Stimulated activated CD8-positive, alpha-beta memory T cell treated with anti-CD3 and anti-CD28 coated beads, Interleukin-4, amount 100 ng/mL, for 4 hours (primary cell): ENCODE results near the gene ADRA2B.

Experiments used
- DNase-seq, 2 donors: peaks; one replicate each; pipeline ENCODE4 v3.0.0-alpha.2; 2020; ENCODE audit warnings: low read depth in 2 of 2, low spot score in 1 of 2

ADRA2B gene

DNA sequence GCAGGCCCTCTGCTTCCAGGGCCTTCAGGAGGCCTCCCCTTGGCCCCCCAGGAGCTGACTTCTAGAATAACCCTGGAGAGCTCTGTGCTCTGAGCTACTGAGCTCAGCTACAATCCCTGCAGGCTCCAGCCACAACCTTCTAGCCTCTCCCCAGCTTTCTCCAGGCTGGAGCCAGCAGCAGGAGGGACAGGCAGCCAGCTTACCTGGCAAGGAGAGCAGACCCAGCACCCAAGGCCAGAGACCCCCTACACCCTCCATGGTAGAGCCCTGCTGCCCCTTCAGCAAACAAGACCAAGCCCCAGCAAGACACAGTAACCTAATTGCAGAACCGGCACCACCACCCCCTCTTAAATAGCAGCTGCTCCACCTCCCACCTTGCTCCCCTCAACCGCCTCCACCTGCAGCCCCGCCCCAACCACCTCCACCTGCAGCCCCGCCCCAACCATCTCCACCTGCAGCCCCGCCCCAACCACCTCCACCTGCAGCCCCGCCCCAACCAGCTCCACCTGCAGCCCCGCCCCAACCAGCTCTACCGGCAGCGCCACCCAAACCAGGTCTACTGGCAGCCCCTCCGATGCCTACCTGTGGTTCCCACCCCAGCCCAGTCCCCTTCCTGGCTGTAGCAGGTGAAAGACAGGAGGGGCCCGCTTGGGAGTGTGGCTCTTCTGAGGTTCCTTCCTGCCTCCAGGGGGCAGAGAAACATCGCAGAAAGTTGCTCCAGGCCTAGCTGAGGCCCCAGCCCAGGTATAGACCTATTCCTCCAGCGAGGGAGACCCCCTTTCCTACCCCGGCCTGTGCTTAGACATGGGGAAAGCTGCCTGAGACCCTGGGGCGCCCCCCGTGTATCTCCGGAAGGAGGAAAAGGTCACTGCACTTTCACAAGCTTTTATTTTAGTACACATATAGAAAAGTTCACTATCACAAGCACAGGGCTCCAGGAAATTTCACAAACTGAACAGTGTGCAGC is 22.1 kb upstream of the ADRA2B start, which contains the start of gene ASTL:
ASTL (minus strand) TSS at position 324 of the 967 bp plus-strand sequence; CDS start at position 258, 66 bp downstream.
- no peak for DNase-seq

DNA sequence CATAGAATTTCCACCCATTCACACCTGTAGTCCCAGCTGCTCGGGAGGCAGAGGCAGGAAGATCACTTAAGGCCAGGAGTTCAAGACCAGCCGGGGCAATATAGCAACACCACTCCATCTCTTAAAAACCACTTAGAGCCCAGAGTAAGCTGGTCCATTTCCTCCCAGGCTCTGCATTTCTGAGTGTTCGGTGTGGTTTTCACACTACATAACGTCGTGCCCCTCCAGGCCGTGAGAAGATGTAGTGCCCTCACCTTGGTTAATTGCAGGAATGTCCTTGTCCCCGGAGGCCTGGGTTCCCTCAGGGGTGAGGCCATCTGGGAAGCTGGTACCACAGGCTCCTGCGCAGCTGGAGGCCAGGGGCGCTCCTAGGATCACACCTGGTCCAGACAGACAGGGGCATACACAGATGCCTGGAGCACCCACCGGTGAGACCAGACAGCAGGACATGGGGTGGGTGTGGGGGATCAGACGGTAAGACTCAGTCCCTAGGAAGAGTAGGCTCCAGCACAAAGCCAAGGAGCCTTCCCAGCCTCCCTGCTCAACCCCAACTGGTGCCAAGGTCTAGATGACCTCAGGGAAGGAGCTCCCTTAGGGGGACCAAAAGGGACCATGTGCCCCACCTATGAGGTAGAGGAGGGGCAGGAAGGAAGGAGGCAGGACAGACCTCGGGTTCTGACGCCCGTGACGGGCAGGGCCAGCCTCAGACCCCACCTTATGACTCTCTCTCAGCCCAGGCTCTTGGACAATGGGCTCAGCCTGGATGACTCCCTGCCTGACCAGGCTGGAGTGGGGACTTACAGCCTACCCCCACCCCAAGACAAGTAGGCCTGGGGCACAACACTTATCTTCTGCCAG is 21.2 kb upstream of the ADRA2B start:
- DNase-seq: no peak

DNA sequence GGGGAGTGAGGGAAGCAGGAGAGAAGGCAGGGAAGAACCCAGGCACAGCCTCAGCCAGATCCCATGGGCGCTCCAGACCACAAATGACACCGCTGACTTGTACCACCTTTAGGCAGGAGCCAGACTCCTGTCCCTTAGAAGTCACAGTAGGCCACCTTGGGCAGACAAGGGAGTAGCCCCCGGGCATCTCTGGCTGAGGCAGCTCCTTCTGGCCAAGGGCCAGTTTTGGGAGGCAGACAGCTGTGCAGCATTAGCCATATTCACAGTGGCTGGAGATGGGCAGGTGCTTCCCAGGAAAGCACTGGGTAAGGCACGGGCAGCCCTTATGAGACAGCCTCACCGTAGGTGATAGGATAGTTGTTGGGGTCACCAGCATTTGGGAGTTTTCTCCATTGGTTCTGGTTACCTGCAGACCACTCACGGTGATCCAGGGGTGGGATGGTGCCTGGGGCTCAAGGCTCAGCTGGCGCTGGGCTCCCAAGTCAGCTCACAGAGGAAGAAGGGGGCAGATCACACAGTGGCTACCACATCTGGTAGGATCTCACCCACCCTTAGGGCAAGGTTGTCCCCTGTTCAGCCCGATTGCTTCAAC is 19.9 kb upstream of the ADRA2B start:
- no peak for DNase-seq

DNA sequence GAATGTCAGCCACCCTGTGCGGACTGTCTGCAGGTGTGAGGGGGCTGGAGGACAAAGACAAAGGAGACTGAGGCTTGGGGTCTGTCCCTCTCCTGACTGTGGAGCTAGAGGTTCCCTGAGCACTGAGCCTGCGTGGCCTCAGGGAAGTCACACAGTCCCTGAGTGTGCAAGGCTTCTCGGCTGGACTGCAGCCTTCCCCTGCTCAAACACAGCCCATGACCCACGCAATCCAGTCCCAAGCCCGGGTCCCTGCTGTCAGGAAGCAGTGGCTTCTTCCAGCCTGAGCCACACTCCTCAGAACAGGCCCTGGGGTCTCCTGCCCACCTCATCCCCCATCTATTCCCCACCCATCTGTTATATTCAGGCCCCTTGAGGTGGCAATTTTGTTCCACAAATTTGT is 19.2 kb upstream of the ADRA2B start:
- no peak for DNase-seq

DNA sequence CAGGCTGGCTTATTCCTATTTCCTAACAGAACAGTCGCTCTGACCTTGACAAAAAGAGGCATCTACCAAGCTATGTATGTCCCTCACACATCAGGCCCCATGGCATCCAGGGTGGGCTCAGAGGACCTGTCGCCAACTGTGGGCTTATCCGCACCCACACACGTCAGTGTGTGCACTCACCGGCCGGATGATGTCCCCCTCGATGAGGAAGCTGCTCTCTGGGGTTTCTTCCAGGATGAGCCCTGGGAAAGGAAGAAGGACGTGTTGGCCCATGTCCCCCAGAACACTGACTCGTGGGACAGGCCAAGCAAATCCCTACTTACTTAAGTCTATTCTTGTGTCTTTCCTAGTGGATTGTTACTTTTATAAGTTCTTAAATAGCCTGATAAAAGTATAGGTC is 18.8 kb upstream of the ADRA2B start:
- DNase-seq: no peak

DNA sequence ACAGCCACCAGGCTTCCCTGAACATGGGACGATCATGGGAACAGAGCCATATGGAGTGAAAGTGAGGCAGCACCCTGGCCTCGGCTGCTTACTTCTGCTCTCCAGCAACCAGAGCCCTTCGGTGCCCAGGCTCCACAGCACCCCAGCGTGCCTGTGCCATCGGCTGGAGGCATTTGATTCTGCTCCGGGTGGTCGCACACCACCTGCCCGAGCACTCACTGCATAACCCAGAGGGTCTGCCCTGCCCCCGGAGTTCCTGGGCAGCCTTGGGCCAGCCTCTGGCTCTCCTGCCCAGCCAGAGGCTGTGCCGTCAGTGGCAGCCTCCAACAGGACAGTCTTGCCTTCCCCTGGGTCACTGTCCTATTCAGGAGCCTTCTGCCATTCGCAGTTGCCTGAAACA is 18.1 kb upstream of the ADRA2B start:
- no peak for DNase-seq

- DNase-seq: no peak
Measured at GRCh38 chr2:96131813-96132745, 15.7 kb upstream of the ADRA2B start.

DNA sequence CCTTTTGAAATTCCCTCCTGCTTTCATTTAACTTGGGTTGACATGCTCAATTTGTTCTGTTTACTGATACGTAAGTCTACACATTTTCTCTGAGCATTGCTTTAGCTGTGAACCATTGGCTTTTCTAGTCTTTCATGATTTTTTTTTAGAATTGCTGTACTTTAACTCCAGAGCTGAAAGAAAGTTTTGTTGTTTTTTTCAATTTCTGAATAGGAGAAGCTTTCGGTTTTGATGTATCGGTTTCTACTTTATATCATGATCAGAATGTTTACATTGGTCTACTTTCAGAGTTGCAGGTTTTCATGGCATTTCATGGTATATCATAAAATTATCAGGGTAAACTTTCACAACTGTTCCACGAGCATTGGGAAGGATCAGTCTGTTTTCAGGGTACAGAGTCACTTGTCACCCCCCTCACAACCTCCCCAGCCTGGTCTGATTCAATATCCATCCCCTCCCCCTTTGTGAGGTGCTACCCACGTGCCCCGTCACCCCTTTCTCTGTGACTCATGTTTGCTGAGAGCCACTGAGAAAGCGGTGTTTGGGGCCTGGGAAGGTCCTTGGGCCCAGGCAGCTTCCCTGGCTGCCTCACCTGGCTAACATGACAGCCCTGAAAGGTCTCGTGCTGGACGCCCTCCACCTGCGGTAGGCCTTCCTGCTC is 14.9 kb upstream of the ADRA2B start:
- DNase-seq: no peak

DNA sequence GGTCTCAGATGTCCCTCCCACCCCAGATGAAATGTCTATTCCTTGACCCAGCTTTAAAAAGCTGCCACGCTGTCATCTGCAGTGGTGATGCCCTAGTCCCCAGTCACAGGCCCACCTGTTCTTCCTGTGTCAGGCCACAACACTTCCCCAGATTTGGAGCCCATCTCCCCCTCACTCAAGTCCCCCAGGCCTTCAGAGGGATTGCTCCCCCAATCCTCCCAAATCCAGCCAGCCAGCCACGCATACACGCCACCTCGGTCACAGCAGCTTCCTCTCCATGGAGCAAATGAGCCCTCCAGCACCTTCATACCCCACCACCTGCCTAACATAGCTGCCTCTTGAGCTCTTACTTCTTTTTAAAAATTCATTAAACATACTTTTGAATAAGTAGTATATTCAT is 14.1 kb upstream of the ADRA2B start:
- no peak for DNase-seq

GRCh38 chr2:96129528-96130120 is 13.3 kb upstream of the ADRA2B start:
- DNase-seq: no peak

- no peak for DNase-seq
Measured at GRCh38 chr2:96128456-96128855, 12.1 kb upstream of the ADRA2B start.

DNA sequence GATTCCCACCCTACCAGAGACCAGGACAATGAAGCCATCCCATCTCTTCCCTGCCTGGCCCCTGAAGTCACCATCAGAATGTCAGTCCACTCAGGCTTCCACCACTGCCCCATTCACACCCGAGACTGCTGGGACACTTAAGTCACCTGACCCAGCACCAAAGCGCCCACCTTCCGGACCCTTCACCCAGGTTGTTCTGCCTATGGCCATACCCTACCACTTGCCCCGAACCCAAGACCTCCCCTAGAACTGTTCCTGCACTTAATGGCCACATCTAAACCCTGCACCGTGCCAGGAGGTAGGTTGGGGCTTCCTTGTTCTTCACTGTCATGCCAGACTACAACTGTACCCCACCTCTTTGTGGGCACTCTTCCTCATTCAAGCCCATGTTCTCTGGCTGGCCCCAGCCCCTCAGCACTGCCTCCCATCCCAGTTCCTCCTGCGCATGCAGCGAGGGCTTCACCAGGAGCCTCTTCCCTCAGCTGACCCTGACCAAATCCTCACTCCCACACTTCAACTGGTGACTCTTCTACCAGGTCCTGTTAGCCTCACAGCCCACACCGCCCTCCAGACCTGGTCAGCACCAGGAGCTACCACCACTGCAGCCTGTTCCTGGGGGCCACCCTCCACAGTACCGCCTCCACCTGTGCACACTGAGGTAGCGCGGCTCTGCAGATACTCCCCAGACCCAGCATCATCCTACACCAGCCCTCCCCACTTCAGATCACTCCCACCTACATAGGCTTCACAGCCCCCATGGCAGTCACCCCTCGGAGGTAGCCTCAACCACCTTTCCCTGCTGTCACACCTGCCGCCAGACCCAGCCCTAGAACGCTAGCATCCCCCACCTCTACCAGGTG is 8.3 kb upstream of the ADRA2B start:
- DNase-seq: no peak

DNA sequence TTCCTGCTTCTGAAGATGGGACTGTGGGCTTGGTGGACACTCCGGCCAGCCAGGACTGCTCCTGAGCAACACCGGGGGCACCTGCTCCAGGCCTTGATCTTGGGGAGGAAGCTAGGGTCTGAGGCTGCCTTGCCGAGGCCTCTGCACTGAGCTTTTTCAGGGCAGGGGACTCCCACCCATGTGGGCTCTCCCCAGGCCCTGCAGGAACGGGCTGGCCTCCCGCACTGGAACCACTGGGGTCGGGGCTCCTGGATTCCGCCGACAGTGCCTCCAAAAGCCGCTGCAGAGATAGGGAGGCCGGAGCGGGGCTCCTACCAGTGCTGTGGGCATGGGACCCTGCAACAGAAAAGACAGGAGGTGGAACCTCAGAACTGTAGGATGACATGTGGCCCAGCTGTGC is 7.6 kb upstream of the ADRA2B start:
- DNase-seq: no peak

DNA sequence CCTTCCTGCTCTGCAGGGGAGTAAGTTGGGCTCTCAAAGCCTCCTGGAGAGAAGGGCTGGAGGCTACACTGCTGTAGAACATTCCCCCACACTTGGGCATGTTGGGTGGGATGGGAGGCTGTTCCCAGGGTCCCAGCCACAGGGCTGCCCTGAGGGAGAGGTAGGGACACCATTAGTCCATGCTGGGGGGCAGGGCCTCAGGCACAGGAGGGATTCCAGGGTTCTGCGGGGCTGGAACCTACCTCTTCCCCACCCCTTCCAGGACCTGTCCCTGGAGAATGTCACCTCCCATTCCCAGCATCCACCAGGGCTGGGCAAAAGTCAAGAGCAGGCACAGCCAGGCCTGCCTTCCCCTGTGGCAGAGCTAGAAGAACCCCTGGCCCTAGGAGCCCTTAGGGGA is 6.9 kb upstream of the ADRA2B start:
- no peak for DNase-seq

- DNase-seq: no peak
Measured at GRCh38 chr2:96122391-96122790, 6.0 kb upstream of the ADRA2B start.

DNA sequence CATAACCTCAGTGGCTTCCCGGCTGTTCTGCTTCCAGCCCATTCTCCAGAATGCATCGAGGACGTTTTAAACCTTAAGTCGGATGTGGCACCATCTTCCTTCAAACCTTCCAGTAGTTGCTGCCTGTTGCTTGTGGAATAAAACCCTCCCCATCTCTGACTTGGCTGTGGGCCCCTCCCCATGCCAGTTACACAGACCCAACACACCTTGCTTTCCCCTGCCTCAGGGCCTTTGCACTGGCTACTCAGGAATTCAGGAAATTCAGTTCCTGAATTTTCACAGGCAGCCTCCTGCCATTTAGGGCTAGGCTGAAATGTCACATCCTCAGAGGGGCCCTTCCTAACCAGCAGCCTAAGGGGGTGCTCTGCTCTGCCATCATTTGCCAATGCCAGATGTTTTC is 5.0 kb upstream of the ADRA2B start:
- DNase-seq: no peak

GRCh38 chr2:96120991-96121390 is 4.6 kb upstream of the ADRA2B start:
- no peak for DNase-seq

- DNase-seq: no peak
Measured at GRCh38 chr2:96120091-96120720, 3.8 kb upstream of the ADRA2B start.
